ENCODE measurements around the gene TIAM1. TPM values are rescaled to one million over a fixed set of nuclear protein-coding genes. Genes with fewer than 3 reads are reported as not detected.

The TIAM1 gene
- total and polyA plus RNA-seq, 4 donors, result 3.5 to 58.0 (median 11.8) TPM

- WGBS, 2 donors, result 97 to 99% methylated on average over 2 of the region's 2 CpGs
- TF ChIP-seq, protein P1, sequence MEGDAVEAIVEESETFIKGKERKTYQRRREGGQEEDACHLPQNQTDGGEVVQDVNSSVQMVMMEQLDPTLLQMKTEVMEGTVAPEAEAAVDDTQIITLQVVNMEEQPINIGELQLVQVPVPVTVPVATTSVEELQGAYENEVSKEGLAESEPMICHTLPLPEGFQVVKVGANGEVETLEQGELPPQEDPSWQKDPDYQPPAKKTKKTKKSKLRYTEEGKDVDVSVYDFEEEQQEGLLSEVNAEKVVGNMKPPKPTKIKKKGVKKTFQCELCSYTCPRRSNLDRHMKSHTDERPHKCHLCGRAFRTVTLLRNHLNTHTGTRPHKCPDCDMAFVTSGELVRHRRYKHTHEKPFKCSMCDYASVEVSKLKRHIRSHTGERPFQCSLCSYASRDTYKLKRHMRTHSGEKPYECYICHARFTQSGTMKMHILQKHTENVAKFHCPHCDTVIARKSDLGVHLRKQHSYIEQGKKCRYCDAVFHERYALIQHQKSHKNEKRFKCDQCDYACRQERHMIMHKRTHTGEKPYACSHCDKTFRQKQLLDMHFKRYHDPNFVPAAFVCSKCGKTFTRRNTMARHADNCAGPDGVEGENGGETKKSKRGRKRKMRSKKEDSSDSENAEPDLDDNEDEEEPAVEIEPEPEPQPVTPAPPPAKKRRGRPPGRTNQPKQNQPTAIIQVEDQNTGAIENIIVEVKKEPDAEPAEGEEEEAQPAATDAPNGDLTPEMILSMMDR (IDR thresholded peaks at IDR 0.05; ENCODE audit: control extremely low read depth, extremely low read depth), result no peak
Measured at GRCh38 chr21:31211836-31212235, 132.2 kb downstream of the TIAM1 start.

DNA sequence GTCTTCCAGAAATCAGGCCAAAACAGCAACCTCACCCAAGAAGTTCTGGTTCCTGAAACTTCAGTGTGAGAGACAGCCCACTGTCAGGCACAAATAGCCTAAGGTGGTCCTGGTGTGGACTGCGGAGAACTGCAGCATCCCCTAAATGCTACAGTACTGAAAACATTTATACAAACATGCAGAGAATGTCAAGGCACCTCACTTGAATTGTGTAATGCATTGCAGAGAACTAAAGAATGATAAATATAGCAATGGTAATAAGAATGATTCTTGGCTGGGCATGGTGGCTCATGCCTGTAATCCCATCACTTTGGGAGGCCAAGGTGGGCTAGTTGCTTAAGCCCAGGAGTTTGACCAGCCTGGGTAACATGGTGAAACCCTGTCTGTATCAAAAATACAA is 138.6 kb downstream of the TIAM1 start:
- H3K4me3 ChIP-seq, result no peak overlapping the region
- no peak overlapping the region for H3K27ac ChIP-seq (ENCODE audit: low read depth in 1 of 2, low read length in 1 of 2)
- no peaks in the 10 kb centered on the region for H3K27me3 ChIP-seq (ENCODE audit: control insufficient read depth in 3 of 3, insufficient read depth in 3 of 3, low read length in 2 of 3)
- ATAC-seq (ENCODE audit: insufficient read depth, low FRiP score), result no peak
- no peak overlapping the region for H3K9ac ChIP-seq (ENCODE audit: insufficient read depth in 1 of 2, low read length in 2 of 2)
- no peak for DNase-seq
- WGBS, 2 donors, result 90 to 94% methylated on average over 1 of the region's 1 CpG
- H3K4me1 ChIP-seq (ENCODE audit: control insufficient read depth in 5 of 5, insufficient read depth in 5 of 5, low read length in 5 of 5), result peaks cover 0 to 9% (median 0%) of the 10 kb centered on the region in 5 donors
- TF ChIP-seq, protein P1 (IDR thresholded peaks at IDR 0.05; ENCODE audit: control extremely low read depth, extremely low read depth), result no peak
- H3K36me3 ChIP-seq (ENCODE audit: control insufficient read depth in 4 of 4, insufficient read depth in 4 of 4, low read length in 4 of 4), result peaks cover 0 to 24% (median 4%) of the 10 kb centered on the region in 4 donors
- H3K9me3 ChIP-seq (ENCODE audit: control insufficient read depth in 4 of 4, insufficient read depth in 3 of 4, low read length in 3 of 4), result no peaks in the 10 kb centered on the region

More at GRCh38 chr21:31211836-31212235, 132.2 kb downstream of the TIAM1 start:
- Histone ChIP-seq H3K9me3 (ENCODE audit: control insufficient read depth in 4 of 4, insufficient read depth in 3 of 4, low read length in 3 of 4) (no peaks in the 10 kb centered on the region), H3K4me3 (no peak overlapping the region), H3K9ac (ENCODE audit: insufficient read depth in 1 of 2, low read length in 2 of 2) (no peak overlapping the region), H3K27me3 (ENCODE audit: control insufficient read depth in 3 of 3, insufficient read depth in 3 of 3, low read length in 2 of 3) (no peaks in the 10 kb centered on the region), H3K27ac (ENCODE audit: low read depth in 1 of 2, low read length in 1 of 2) (no peak overlapping the region), H3K4me1 (ENCODE audit: control insufficient read depth in 5 of 5, insufficient read depth in 5 of 5, low read length in 5 of 5) (no peaks in the 10 kb centered on the region), H3K36me3 (ENCODE audit: control insufficient read depth in 4 of 4, insufficient read depth in 4 of 4, low read length in 4 of 4) (peaks cover 0 to 30% (median 7%) of the 10 kb centered on the region in 4 donors)
- DNase-seq, result no peak
- no peak for ATAC-seq (ENCODE audit: insufficient read depth, low FRiP score)

GRCh38 chr21:31204801-31205200 is 139.3 kb downstream of the TIAM1 start:
- Histone ChIP-seq H3K4me3 (no peak overlapping the region), H3K9me3 (ENCODE audit: control insufficient read depth in 4 of 4, insufficient read depth in 3 of 4, low read length in 3 of 4) (no peaks in the 10 kb centered on the region), H3K27me3 (ENCODE audit: control insufficient read depth in 3 of 3, insufficient read depth in 3 of 3, low read length in 2 of 3) (no peaks in the 10 kb centered on the region), H3K27ac (ENCODE audit: low read depth in 1 of 2, low read length in 1 of 2) (no peak overlapping the region), H3K4me1 (ENCODE audit: control insufficient read depth in 5 of 5, insufficient read depth in 5 of 5, low read length in 5 of 5) (peaks cover 0 to 9% (median 0%) of the 10 kb centered on the region in 5 donors), H3K9ac (ENCODE audit: insufficient read depth in 1 of 2, low read length in 2 of 2) (no peak overlapping the region), H3K36me3 (ENCODE audit: control insufficient read depth in 4 of 4, insufficient read depth in 4 of 4, low read length in 4 of 4) (peaks cover 0 to 23% (median 4%) of the 10 kb centered on the region in 4 donors)
- ATAC-seq (ENCODE audit: insufficient read depth, low FRiP score) (no peak), DNase-seq (no peak)
- TF ChIP-seq, protein P1 (IDR thresholded peaks at IDR 0.05; ENCODE audit: control extremely low read depth, extremely low read depth), result no peak
- 87 to 90% methylated on average over 3 of the region's 3 CpGs for WGBS, 2 donors

Measured in lung (tissue), 12 donors.